Brain microvascular endothelial cell (primary cell): ENCODE results near the gene GRID1.

Experiments
- DNase-seq: peaks from one replicate; pipeline ENCODE4 v3.0.0-alpha.2; 2020
- H3K27ac ChIP-seq: fragments of 250-450 bp; sonication (Bioruptor Pico); 2 replicates; pipeline ENCODE4 v1.5.1; 2020; ENCODE audit warnings: mild to moderate bottlenecking, moderate library complexity
- H3K27me3 ChIP-seq: fragments of 250-450 bp; sonication (Bioruptor Pico); replicated peaks from 2 replicates; pipeline ENCODE4 v1.5.1; 2020; ENCODE audit warnings: mild to moderate bottlenecking
- H3K36me3 ChIP-seq: fragments of 250-450 bp; sonication (Bioruptor Pico); replicated peaks from 2 replicates; pipeline ENCODE4 v1.5.1; 2020; ENCODE audit warnings: mild to moderate bottlenecking
- H3K4me3 ChIP-seq: 2 replicates; pipeline ENCODE4 v1.5.1; 2011; ENCODE audit warnings: low read depth, mild to moderate bottlenecking, control low read depth, low read length, moderate library complexity
- in situ Hi-C: cut with HindIII; loops from 2 replicates; pipeline ENCODE4 v1.10.0; 2017; ENCODE audit warnings: low sequenced_read_pairs, low pct_ligation_motif_present
- TF ChIP-seq, protein P1 (sequence below): IDR thresholded peaks from 2 replicates; pipeline ENCODE4 v1.5.1; 2011; ENCODE audit warnings: low read depth, mild to moderate bottlenecking, moderate library complexity, low read length, control low read depth, inconsistent platforms; ENCODE audit errors: missing control alignments

GRID1 gene

GRCh38 chr10:85778074-85778473, 588.5 kb downstream of the GRID1 start:
- DNase-seq = no peak
- no peaks in the 10 kb centered on the region for H3K27me3 ChIP-seq
- no peaks in the 10 kb centered on the region for H3K36me3 ChIP-seq
- no peak overlapping the region for H3K27ac ChIP-seq
- in situ Hi-C loops = no loop called here
- TF ChIP-seq, protein P1, sequence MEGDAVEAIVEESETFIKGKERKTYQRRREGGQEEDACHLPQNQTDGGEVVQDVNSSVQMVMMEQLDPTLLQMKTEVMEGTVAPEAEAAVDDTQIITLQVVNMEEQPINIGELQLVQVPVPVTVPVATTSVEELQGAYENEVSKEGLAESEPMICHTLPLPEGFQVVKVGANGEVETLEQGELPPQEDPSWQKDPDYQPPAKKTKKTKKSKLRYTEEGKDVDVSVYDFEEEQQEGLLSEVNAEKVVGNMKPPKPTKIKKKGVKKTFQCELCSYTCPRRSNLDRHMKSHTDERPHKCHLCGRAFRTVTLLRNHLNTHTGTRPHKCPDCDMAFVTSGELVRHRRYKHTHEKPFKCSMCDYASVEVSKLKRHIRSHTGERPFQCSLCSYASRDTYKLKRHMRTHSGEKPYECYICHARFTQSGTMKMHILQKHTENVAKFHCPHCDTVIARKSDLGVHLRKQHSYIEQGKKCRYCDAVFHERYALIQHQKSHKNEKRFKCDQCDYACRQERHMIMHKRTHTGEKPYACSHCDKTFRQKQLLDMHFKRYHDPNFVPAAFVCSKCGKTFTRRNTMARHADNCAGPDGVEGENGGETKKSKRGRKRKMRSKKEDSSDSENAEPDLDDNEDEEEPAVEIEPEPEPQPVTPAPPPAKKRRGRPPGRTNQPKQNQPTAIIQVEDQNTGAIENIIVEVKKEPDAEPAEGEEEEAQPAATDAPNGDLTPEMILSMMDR = no peak
- H3K4me3 ChIP-seq = no peak overlapping the region

GRCh38 chr10:85767891-85768290, 598.7 kb downstream of the GRID1 start:
- Histone ChIP-seq H3K4me3 (no peak overlapping the region), H3K27ac (no peak overlapping the region), H3K27me3 (no peaks in the 10 kb centered on the region), H3K36me3 (no peaks in the 10 kb centered on the region)
- no peak for DNase-seq
- in situ Hi-C loops = no loop called here
- TF ChIP-seq, protein P1 = no peak

DNA sequence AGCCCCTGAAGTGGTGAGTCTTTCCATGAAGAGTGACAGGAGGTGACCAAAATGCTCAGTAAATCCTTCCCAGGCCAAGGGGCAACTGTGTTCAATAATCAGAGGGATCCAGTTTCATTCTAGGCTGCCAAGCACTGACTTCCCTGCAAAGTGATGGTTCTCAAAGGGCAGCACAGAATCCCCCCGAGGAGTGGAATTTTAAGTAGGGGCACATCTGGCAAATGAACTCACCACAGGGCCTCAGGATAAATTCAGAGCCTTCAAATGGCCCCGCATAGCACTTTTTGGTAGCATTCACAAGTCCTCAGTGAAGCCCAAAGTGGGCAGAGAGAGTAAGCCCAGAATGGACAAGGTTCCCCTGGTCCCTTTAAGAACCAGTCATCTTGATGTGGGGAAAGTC, 602.5 kb downstream of the GRID1 start:
- in situ Hi-C loops = no loop called here
- Histone ChIP-seq H3K27me3 (no peaks in the 10 kb centered on the region), H3K27ac (no peak overlapping the region), H3K36me3 (no peaks in the 10 kb centered on the region), H3K4me3 (no peak overlapping the region)
- DNase-seq = no peak
- TF ChIP-seq, protein P1 = no peak

- H3K27me3 ChIP-seq = no peaks in the 10 kb centered on the region
- no peak for DNase-seq
- no peaks in the 10 kb centered on the region for H3K36me3 ChIP-seq
- in situ Hi-C loops = no loop called here
- no peak overlapping the region for H3K27ac ChIP-seq
- no peak overlapping the region for H3K4me3 ChIP-seq
- TF ChIP-seq, protein P1 = no peak
Measured at GRCh38 chr10:85761906-85762445, 604.6 kb downstream of the GRID1 start.

GRCh38 chr10:85741626-85742300, 624.8 kb downstream of the GRID1 start:
- H3K36me3 ChIP-seq = no peaks in the 10 kb centered on the region
- H3K27me3 ChIP-seq = no peaks in the 10 kb centered on the region
- DNase-seq = no peak
- in situ Hi-C loops = no loop called here
- H3K4me3 ChIP-seq = no peak overlapping the region
- TF ChIP-seq, protein P1 = no peak
- no peak overlapping the region for H3K27ac ChIP-seq

DNA sequence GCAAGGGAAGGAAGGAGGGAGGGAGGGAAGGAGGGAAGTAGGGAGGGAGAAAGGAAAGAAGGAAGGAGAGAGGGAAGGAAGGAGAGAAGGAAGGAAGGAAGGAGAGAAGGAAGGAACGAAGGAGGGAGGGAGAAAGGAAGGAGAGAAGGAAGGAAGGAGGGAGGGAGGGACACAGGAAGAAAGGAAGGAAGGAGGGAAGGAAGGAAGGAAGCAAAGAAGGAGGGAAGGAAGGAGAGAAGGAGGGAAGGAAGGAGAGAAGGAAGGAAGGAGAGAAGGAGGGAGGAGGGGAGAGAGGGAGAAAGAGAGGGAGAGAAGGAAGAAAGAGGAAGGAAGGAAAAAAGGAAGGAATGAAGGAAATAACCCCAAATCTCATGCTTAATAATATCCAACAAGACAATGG, 630.6 kb downstream of the GRID1 start:
- Histone ChIP-seq H3K36me3 (no peaks in the 10 kb centered on the region), H3K27me3 (no peaks in the 10 kb centered on the region), H3K4me3 (no peak overlapping the region), H3K27ac (no peak overlapping the region)
- no peak for DNase-seq
- in situ Hi-C loops = no loop called here
- TF ChIP-seq, protein P1 = no peak
